Activated B cell treated with CpG ODN at 0.5 μM for 24 hours (primary cell): ENCODE measurements around the gene POLK. TPM values are rescaled to one million over a fixed set of nuclear protein-coding genes. Genes with fewer than 3 reads are reported as not detected.

Experiments used
- ATAC-seq: fragments of 200-7000 bp; cut with Tn5 transposase; one replicate; pipeline ENCODE4 v1.10.0; 2021; ENCODE audit warnings: low read depth, mild to moderate bottlenecking, moderate library complexity
- CTCF ChIA-PET: fragments of 350-600 bp; sonication (Branson Sonifier 250); formaldehyde crosslinking; loops from one replicate; lab custom pipeline; 2021; ENCODE audit warnings: antibody characterized with exemption; lab: Charles Lee
- POLR2A ChIA-PET: fragments of 350-600 bp; sonication (Branson Sonifier 250); formaldehyde crosslinking; loops from one replicate; lab custom pipeline; 2021; ENCODE audit warnings: antibody characterized with exemption; lab: Charles Lee
- DNase-seq: peaks from one replicate; pipeline ENCODE4 v3.0.0; 2022
- H3K27ac Mint-ChIP-seq: one replicate; pipeline ENCODE4 v1.8.0; 2020; ENCODE audit warnings: mixed read lengths
- H3K27me3 Mint-ChIP-seq: one replicate; pipeline ENCODE4 v1.8.0; 2021; ENCODE audit warnings: mixed read lengths
- H3K36me3 Mint-ChIP-seq: one replicate; pipeline ENCODE4 v1.8.0; 2021; ENCODE audit warnings: low read depth, mixed read lengths
- H3K4me1 Mint-ChIP-seq: one replicate; pipeline ENCODE4 v1.8.0; 2021; ENCODE audit warnings: mixed read lengths
- H3K4me3 Mint-ChIP-seq: one replicate; pipeline ENCODE4 v1.8.0; 2020; ENCODE audit warnings: mild to moderate bottlenecking, mixed read lengths
- H3K9me3 Mint-ChIP-seq: one replicate; pipeline ENCODE4 v1.8.0; 2020; ENCODE audit warnings: mixed read lengths
- CTCF ChIP-seq: fragments of 200-600 bp; IDR thresholded peaks from one replicate; pipeline ENCODE4 v1.8.0; 2022; ENCODE audit warnings: antibody characterized with exemption, mild to moderate bottlenecking
- intact Hi-C: fragments of 100-400 bp; cut with micrococcal nuclease; formaldehyde crosslinking; loops from one replicate; pipeline ENCODE4 v1.15.1; 2024
- total RNA-seq: library from RNA; stranded (reverse); gene quantifications from 2 replicates; pipeline ENCODE4 v1.2.3, GENCODE V29; 2022

Gene POLK
- total RNA-seq, 1 donor from 2014 or later, result 34.0 TPM

DNA sequence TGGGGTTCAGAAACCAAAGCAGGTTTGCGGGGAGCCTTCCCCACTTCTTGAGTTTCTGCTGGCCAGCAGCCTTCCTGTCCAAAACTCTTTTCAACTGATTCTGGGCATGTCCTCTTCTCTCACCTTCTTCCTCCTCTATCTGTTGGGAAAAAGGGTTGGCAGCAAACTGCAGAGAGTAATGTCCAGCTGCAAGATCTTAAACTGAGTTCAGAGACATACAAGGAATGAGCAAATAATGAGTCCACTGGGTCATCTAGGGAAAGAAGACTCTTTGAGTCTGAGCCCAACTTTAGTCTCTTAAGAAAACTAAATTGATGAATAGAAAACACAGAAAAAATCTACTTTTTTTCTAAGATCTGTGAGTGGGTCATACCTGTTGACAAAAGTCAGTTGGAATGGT, 116.1 kb downstream of the POLK start:
- no peak overlapping the region for H3K4me3 Mint-ChIP-seq
- intact Hi-C loops, result no loop called here
- ChIA-PET CTCF (no interaction called here), POLR2A (no interaction called here)
- no peak for ATAC-seq
- no peaks in the 10 kb centered on the region for H3K9me3 Mint-ChIP-seq
- no peak overlapping the region for H3K27ac Mint-ChIP-seq
- H3K27me3 Mint-ChIP-seq, result no peaks in the 10 kb centered on the region
- H3K4me1 Mint-ChIP-seq, result no peaks in the 10 kb centered on the region
- H3K36me3 Mint-ChIP-seq, result no peaks in the 10 kb centered on the region
- no peak for DNase-seq
- no peak for TF ChIP-seq CTCF

GRCh38 chr5:75630875-75631274, 119.2 kb downstream of the POLK start:
- Mint-ChIP-seq H3K36me3 (no peaks in the 10 kb centered on the region), H3K27ac (no peak overlapping the region), H3K4me1 (no peaks in the 10 kb centered on the region), H3K27me3 (no peaks in the 10 kb centered on the region), H3K4me3 (no peak overlapping the region), H3K9me3 (no peaks in the 10 kb centered on the region)
- ChIA-PET CTCF (no interaction called here), POLR2A (no interaction called here)
- TF ChIP-seq CTCF, result no peak
- intact Hi-C loops, result no loop called here
- DNase-seq (no peak), ATAC-seq (no peak)

GRCh38 chr5:75632321-75632720, 120.6 kb downstream of the POLK start:
- ATAC-seq (no peak), DNase-seq (no peak)
- Mint-ChIP-seq H3K4me3 (no peak overlapping the region), H3K9me3 (no peaks in the 10 kb centered on the region), H3K4me1 (no peaks in the 10 kb centered on the region), H3K36me3 (no peaks in the 10 kb centered on the region), H3K27me3 (no peaks in the 10 kb centered on the region), H3K27ac (no peak overlapping the region)
- ChIA-PET POLR2A (no interaction called here), CTCF (no interaction called here)
- intact Hi-C loops, result no loop called here
- TF ChIP-seq CTCF, result no peak

- H3K36me3 Mint-ChIP-seq, result no peaks in the 10 kb centered on the region
- ChIA-PET POLR2A (no interaction called here), CTCF (no interaction called here)
- intact Hi-C loops, result no loop called here
- ATAC-seq, result no peak
- H3K4me3 Mint-ChIP-seq, result no peak overlapping the region
- DNase-seq, result no peak
- no peaks in the 10 kb centered on the region for H3K9me3 Mint-ChIP-seq
- TF ChIP-seq CTCF, result no peak
- H3K27ac Mint-ChIP-seq, result no peak overlapping the region
- no peaks in the 10 kb centered on the region for H3K27me3 Mint-ChIP-seq
- H3K4me1 Mint-ChIP-seq, result no peaks in the 10 kb centered on the region
Observed at GRCh38 chr5:75637949-75638348, 126.3 kb downstream of the POLK start.

- no peak overlapping the region for H3K27ac Mint-ChIP-seq
- H3K9me3 Mint-ChIP-seq, result no peaks in the 10 kb centered on the region
- intact Hi-C loops, result no loop called here
- ChIA-PET CTCF (no interaction called here), POLR2A (no interaction called here)
- ATAC-seq, result no peak
- no peak overlapping the region for H3K4me3 Mint-ChIP-seq
- no peak for TF ChIP-seq CTCF
- no peaks in the 10 kb centered on the region for H3K27me3 Mint-ChIP-seq
- H3K4me1 Mint-ChIP-seq, result no peaks in the 10 kb centered on the region
- DNase-seq, result no peak
- no peaks in the 10 kb centered on the region for H3K36me3 Mint-ChIP-seq
Observed at GRCh38 chr5:75639535-75640311, 128.0 kb downstream of the POLK start.
